Stimulated activated CD4-positive, alpha-beta T cell treated with anti-CD3 and anti-CD28 coated beads, Interleukin-1b, Interleukin-23, amount 100 ng/mL, for 1 hour (primary cell): ENCODE measurements around the gene ELOA.
"Not testable (repeated sequence)": the region's sequence is repeated elsewhere in the genome, so short reads cannot be mapped to it uniquely, and the experiment has no call there.

Experiments used
- DNase-seq, 2 donors: peaks; one replicate each; pipeline ENCODE4 v3.0.0-alpha.2; 2020; ENCODE audit warnings: low read depth in 2 of 2

Gene ELOA

GRCh38 chr1:23784846-23785245 lies 41.6 kb downstream of the ELOA start:
- no peak for DNase-seq

DNA sequence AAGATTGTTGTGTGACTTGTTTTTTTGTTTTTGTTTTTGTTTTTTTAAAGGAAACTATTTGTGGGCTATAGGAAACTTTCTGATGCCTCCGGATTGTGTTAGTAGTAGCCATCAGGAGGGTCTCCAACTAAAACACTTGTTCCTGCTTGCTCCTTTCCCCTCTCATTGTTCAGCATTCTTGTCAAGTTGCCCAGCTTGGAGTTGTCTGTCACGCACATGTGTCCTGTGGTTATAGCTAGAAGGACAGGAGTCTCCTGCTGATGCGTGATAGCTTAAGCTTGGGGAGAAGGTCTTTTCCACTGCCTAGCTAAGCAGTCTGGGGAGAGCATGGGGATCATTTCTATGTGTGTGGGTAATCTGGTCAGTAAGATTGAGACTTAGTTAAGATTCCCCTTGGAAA lies 44.4 kb downstream of the ELOA start:
- DNase-seq: no peak

- DNase-seq: no peak
Measured at GRCh38 chr1:23788695-23789094, 45.4 kb downstream of the ELOA start.

GRCh38 chr1:23790696-23791515 lies 47.6 kb downstream of the ELOA start, which contains the start of gene LYPLA2:
LYPLA2 (plus strand) TSS chr1:23791145; CDS start chr1:23792683, 1,538 bp downstream.
- DNase-seq: peak; percentile 53 to 74

DNA sequence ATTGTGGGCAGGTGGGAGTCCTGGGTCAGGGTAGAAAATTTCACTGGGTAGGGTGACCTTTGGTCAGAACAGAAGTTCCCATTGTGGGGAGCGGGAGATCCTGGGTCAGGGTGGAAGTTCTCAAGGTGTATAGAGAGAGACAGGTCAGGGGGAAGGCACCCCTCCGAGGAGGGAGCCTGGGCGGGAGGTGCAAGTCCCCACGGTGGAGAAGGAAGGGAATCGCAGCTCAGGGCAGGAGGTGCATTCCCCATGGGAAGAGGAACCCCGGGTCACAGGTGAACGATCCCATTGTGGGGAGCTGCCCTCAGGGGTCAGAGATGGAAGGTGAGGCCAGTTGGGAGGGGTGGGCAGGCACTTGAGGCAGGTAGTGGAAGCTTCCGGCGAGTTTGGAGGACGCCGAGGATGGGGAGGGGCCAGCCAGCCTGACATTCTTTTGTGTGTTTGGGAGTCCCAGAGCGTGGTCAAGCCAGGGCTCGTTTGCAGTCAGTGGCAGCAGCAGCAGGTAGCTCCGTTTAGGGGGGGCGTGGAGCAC lies 48.3 kb downstream of the ELOA start:
- DNase-seq: no peak

DNA sequence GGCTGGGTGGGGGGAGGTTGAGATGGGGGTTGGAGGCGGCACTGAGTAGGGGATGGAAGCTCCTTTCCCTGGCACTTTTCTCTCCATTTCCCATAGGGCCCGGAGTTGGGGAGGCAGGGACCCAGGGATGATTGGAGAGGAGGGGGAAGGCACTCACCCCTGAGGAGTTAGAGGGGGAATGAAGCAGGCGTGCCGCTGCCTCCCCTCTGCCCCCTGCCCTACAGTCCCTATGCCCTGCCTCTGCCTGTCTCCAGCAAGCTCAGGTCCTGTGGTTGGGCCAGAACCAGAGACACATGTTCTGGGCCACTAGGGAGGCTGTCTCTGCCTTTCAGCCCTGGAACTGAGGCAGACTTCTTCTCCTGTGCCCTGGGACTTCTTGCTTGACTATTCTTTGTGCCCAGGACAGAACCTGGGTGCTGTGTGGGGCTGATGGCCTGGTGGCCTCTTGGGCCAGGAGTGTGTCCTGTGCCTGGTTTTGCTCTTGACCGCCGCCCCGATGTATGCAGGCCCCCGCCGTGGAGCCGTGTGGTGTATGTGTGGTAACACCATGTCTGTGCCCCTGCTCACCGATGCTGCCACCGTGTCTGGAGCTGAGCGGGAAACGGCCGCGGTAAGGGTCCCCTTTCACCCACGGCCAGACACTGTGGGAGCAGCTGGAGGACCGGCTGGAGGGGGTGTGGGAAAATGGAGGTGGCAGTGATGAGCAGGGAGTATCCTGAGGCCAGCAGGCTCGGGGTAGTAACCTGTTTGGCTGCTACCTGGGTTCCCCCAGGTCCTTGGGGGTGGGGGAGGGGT lies 49.1 kb downstream of the ELOA start:
- no peak for DNase-seq

DNA sequence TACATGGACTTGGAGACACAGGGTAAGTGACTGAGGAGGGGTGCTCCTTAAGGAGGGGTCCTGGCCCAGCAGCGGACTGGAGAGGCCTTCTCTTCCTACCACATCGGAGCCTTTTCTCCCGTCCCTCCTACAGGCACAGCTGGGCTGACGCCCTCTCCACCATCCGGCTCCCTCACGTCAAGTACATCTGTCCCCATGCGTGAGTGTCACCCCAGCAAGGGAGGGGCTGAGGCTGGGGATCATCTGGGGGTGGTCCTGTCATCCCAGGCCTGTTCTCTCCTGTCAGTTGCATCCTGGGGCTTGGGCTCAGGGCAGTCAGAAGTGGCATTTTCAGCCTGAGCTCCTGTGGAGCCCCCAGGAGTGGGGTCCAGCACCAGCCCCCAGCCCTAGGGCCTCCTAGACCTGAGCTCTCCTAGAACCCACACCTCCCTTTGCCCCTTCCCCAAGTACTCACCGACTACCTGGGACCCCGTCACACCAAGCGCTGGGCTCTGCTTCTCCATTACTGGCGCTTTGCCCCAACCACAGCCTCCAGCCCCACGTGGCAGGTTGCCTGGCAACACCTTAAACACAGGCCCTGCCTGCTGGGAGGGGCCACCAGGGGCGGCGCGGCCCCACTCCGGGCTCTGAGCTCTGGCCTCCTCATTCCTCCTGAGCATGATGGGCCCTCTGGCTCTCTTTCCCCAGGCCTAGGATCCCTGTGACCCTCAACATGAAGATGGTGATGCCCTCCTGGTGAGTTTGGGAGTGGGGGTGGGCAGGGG lies 49.9 kb downstream of the ELOA start:
- no peak for DNase-seq

DNA sequence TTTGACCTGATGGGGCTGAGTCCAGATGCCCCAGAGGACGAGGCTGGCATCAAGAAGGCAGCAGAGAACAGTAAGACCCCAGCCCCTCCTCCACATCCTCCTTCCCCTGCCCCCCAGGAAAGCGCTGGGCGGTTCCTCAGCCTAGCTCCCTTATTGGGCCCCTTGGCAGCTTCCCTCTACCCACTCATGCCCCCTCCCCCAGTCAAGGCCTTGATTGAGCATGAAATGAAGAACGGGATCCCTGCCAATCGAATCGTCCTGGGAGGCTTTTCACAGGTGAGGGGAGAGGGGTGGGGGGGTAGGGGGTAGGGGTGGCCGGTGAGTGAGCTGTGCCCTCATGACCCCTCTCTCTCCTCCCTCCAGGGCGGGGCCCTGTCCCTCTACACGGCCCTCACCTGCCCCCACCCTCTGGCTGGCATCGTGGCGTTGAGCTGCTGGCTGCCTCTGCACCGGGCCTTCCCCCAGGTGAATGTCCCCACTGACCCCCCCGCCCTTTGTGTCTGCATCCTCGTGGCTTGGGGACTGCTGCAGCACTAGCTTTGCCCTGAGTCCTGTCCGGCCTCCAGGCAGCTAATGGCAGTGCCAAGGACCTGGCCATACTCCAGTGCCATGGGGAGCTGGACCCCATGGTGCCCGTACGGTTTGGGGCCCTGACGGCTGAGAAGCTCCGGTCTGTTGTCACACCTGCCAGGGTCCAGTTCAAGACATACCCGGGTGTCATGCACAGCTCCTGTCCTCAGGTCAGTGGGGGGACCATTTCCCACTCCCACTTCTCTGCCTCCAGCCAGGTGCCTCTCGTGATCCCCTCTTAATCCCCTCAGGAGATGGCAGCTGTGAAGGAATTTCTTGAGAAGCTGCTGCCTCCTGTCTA lies 50.8 kb downstream of the ELOA start:
- no peak for DNase-seq

DNA sequence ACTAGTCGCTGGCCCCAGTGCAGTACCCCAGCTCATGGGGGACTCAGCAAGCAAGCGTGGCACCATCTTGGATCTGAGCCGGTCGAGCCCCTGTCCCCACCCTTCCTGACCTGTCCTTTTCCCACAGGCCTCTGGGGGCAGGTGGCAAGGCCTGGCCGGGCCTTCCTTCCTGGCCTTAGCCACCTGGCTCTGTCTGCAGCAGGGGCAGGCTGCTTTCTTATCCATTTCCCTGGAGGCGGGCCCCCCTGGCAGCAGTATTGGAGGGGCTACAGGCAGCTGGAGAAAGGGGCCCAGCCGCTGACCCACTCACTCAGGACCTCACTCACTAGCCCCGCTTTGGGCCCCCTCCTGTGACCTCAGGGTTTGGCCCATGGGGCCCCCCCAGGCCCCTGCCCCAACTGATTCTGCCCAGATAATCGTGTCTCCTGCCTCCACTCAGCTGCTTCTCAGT lies 51.5 kb downstream of the ELOA start:
- not testable (repeated sequence) for DNase-seq

GRCh38 chr1:23795676-23796465 lies 52.6 kb downstream of the ELOA start:
- no peak for DNase-seq

DNA sequence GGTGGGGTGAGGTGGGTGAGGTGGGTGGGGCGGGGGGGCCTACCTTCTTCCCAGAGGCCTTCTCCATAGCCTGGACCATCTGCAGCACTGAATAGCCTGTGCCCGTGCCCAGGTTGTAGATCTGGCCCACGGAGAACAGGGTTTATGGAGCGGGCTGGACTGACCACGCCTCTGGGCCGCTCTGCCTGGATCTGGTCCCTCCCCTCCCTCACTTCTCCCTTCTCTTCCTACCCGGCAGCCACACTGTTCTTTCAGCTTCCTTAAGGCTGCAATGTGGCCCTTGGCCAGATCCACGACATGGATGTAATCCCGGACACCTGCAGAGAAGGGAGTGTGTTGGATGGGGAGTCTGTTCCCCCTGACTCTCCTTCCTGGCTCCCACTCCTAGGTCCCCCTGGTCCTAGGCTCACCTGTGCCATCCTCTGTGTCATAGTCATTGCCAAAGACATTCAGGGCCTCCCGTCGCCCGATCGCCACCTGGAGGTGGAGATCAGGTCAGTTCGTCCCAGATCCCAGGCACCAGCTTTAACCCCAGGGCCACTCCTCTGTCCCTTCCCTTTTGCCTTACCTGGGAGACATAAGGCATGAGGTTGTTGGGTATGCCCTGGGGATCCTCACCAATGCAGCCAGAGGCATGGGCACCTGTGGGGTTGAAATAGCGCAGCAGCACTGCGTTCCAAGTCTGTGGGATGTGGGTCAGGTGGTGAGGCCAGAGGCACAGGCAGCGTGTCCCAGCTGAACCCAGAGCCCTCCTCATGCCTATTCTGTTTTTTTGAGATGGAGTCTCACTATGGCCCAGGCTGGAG lies 53.4 kb downstream of the ELOA start:
- no peak for DNase-seq

GRCh38 chr1:23797478-23798448 lies 54.5 kb downstream of the ELOA start:
- DNase-seq: no peak

DNA sequence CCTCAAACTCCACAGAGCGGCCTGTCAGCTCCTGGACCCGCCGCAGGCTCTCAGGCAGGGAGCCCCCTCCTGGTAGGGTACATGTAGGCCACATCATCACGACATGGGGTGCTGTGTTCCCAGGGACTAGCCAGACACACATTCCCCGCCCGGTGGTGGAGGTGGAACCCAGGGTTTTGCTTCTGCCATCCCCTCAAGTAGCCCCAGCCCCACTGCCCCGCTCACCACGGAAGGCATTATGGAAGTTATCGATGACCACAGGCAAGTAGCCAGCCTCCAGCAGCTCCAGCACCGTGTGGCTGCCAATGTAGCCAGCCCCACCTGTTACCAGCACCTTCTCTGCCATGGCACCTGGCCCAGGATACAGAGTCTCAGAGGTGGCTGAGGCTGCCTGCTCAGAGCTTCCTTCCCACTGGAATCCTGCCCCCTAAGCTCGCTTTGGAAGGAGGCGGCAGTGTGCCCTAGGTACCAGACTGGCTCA lies 55.4 kb downstream of the ELOA start:
- DNase-seq: no peak

GRCh38 chr1:23799255-23799569 lies 55.9 kb downstream of the ELOA start:
- no peak for DNase-seq

- no peak for DNase-seq
Measured at GRCh38 chr1:23799570-23800399, 56.5 kb downstream of the ELOA start.

GRCh38 chr1:23800400-23801337 lies 57.4 kb downstream of the ELOA start, which contains the start of gene GALE:
GALE (minus strand) TSS chr1:23800754; CDS start chr1:23799007, 1,747 bp downstream.
- DNase-seq: peak; percentile 93 to 98
